ENCODE data around the gene RUNX2.
"Not testable (repeated sequence)": the region's sequence is repeated elsewhere in the genome, so short reads cannot be mapped to it uniquely, and the experiment has no call there.

Gene RUNX2

GRCh38 chr6:45531999-45532595 is 204.0 kb downstream of the RUNX2 start:
- DNase-seq, result no peak

- DNase-seq, result no peak
These were observed 204.6 kb downstream of the RUNX2 start for GRCh38 chr6:45532721-45533210.

DNA sequence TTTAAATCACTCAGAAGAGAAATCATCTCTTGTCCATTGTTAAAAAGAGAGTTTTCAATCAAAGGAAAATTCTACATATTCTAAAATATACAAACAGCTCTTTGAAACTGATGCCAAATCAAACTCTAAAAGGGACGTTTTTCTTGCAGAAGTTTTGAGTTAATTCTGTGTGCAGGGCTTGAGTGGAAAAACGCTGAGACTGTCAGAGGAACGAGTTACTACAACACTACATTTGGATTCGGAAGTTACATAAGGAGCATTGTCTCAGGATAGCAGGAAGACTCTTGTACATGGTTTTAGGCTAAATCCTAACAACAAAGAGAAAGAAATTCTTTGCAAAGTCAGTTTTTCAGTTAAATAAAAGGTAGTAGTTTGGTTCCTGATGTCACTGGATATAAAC is 205.3 kb downstream of the RUNX2 start:
- no peak for DNase-seq

GRCh38 chr6:45535933-45536332 is 207.8 kb downstream of the RUNX2 start:
- no peak for DNase-seq

DNA sequence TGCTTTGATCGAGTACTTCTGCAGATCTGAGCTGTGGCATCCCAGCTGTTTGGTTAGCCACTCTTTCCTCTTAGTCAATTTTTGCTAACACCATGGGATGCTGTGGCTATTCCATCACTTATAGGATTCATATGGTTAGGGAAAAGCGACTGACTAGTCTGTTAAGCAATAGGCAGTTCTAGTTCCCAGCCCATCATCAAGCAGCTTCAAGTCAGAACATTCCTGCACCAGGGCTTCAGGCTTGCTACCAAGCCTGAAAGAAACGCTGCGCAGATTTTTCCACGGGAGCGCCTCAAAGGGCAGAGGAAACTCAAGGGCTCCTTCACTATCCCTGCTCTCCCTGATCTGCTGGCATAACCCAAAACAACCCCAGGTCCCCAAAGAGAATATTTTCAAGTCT is 209.4 kb downstream of the RUNX2 start:
- no peak for DNase-seq

DNA sequence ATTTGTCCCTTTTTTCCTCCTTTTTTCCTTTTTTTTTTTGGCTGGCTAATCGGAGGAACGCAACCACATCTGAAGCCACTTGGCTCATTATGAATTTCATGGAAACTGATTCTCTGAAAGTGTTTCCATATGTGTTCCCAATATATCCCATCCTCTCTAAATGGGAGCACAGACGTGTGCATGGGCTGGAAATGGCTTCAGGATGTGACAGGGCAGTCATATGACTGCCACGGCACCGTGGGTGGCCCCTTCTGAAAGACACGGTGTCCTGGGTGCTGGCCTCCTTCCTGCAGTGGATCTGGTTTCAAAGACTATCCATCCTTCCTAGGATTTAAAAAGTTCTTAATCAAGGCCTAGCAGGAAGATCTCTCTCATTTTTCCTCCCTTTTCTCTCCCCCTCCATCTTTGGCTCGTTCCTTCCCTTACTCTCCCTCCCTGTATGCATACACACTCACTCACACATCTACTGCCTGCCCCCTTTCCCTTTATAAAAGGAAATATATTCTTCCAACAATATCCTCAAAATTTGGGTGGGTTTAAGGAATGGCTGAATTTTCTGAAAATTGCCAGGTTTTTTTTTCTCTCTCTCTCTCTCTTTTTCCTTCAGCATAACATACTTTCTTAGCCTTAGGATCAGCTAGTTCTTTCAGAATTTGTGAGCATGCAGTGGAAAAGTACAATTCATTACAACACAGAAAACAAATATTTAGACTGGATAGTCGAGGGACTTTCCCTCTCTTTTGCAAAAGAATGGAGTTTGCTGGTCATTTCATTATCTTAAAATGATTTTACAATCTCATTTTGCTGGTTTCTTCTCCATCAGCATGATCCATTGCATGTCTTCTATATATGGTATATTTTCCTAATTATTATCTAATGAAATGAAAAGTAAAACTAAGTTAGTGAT is 210.8 kb downstream of the RUNX2 start:
- no peak for DNase-seq

DNA sequence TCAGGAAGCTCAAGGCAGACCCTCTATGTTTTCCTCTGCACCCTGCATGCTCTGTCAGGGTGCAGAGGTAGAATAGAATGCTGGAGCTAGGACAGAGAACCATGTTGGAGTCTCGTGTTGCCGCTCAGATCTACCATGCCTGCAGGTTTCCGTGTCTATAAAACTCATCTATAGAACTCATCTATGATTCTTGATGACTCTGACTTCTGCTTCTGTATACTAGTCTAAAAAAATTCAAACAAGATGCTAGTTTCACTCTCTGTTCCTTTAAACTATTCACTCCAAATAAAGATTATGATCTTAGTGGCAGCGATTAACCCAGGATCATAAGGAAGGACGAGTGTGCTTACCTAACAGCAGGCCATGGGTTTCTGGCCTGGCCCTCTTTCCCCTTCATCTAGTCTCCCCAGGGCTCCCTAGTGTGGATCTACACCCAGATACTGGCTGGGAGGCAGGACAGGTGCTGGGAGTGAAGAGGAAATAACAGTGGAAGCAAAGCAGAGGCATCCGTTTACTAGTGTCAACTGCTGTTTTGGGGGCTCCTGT is 212.3 kb downstream of the RUNX2 start:
- DNase-seq, result no peak

- no peak for DNase-seq
These were observed 213.8 kb downstream of the RUNX2 start for GRCh38 chr6:45541934-45542333.

DNA sequence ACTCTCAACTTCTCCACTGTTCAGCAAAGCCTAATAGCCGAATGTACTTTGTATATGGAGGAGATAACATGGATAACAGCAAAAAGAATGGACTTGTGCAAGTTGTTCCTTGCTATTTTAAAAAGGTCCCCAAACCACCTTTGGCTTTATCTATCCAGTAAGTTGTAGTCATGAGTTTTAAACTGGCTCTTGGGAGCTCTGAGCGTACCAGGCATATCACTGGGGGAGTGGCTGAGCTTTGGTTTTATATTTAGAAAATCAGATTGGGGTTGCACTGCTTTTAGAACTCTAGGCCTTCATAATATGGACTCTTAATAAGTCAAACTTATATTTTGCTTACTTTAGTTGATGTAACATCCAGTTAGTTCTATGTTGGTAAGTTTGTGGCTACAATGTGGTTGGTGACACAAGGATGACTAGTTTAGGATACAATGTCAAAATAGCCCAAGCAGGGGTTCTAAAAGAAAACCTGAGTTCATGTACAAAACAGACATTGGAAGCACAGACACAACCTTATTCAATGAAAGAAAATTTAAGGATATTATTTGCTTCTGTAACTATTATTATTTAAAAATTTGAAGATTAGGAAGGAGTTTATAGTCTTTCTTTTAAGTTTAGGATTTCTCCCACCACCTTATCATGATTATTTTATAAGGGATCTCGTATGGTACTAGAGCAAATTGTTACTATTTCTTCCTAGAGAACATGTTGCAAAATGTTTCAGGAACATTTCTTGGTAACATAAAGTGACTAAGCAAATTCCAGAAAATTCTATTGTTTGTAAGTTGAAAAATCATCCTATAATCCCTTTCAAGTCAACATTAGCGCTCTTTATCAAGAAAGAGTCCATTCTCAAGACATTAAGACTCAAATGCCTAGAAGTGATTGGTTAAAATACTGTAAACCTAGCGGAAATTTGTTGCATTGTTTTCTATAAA is 215.4 kb downstream of the RUNX2 start:
- DNase-seq, result no peak

- DNase-seq, result no peak
These were observed 217.3 kb downstream of the RUNX2 start for GRCh38 chr6:45545416-45545815.

- no peak for DNase-seq
These were observed 220.8 kb downstream of the RUNX2 start for GRCh38 chr6:45548657-45549515.

DNA sequence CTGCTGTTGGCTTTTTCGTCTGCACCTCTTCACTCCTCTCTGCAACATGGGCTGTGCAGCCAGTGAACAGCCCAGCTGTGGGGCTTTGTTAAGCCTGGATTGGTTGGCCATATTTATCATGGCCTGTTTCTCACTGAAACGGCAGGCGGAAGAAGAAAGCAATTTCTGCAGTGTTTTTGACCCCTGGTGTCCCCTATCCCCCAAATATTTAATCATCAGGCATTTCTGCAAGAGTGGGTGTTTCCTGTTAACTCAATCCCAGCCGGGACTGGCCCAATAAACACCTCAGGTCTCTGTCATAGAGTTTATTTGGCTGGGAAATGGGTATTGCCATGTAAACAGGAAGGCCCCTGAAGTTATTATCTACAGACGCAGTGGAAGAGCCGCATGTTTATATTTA is 224.4 kb downstream of the RUNX2 start:
- no peak for DNase-seq

GRCh38 chr6:45553730-45554344 is 225.7 kb downstream of the RUNX2 start:
- no peak for DNase-seq

- no peak for DNase-seq
These were observed 226.5 kb downstream of the RUNX2 start for GRCh38 chr6:45554591-45554990.

- no peak for DNase-seq
These were observed 228.0 kb downstream of the RUNX2 start for GRCh38 chr6:45555981-45556771.

DNA sequence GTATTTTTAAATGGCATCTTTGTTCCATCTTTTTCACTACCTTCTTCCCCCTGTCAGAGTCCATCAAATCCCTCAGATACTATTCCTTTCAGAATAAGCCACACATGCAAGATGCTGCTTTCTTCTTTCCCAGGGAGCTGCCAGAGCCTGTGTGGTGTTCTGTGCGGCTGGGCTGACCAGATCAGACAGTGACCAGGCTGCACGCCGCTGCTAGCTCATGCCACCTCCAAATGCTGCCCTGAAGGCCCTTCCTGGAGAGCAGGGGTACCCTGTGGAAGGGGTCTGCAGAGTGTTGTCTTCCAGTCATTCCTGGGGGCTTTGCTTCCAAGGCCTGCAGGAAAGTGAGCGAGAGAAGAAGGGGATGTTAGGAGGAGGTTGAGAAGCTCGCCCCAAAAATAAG is 228.7 kb downstream of the RUNX2 start:
- DNase-seq, result no peak

- DNase-seq, result no peak
These were observed 229.3 kb downstream of the RUNX2 start for GRCh38 chr6:45557454-45557853.

GRCh38 chr6:45558858-45559257 is 230.7 kb downstream of the RUNX2 start:
- no peak for DNase-seq

DNA sequence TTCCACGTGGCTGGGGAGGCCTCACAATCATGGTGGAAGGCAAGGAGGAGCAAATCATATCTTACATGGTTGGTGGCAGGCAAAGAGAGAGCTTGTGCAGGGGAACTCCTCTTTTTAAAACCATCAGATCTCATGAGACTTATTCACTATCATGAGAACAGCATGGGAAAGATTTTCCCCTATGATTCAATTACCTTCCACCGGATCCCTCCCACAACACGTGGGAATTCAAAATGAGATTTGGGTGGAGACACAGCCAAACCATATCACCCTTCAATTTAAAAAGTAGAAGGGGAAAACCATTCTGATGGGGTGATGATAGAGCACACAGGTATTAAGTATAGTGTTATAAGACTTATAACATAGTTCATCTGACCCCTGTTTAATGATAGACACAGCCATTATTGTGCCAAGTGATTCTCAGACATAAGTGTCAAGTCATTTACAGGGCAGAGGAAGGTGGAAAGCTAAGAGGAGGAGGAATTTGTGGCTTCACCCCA is 232.2 kb downstream of the RUNX2 start:
- not testable (repeated sequence) for DNase-seq

- DNase-seq, result no peak
These were observed 234.0 kb downstream of the RUNX2 start for GRCh38 chr6:45562171-45562570.

All from stimulated activated naive CD4-positive, alpha-beta T cell (primary cell).